OCI-LY7 (cell line): ENCODE results near the gene HOXB6. TPM values are rescaled to one million over a fixed set of nuclear protein-coding genes. Genes with fewer than 3 reads are reported as not detected.

Experiments used
- BruUV-seq: library from RNA; stranded (reverse); fragments of 400-500 nt; replicated peaks from 2 replicates; lab custom pipeline; 2021; lab: Mats Ljungman, UMichigan
- CTCF ChIA-PET: fragments of 300-600 bp; sonication (Branson Sonifier 250); formaldehyde crosslinking; loops from one replicate; lab custom pipeline; 2022; ENCODE audit warnings: antibody characterized with exemption; ENCODE audit not compliant: unreplicated experiment; lab: Charles Lee
- POLR2A ChIA-PET: fragments of 300-600 bp; sonication (Branson Sonifier 250); formaldehyde crosslinking; loops from one replicate; lab custom pipeline; 2022; ENCODE audit warnings: antibody characterized with exemption; lab: Charles Lee
- DNase-seq: peaks from one replicate; pipeline ENCODE4 v3.0.0-alpha.2; 2015; ENCODE audit warnings: low spot score
- H2AFZ ChIP-seq: fragments of 200-600 bp; sonication (generic), shearing (Covaris generic); 2 replicates; pipeline ENCODE4 v1.6.1; 2014; ENCODE audit warnings: mild to moderate bottlenecking, antibody characterized with exemption, low read length, moderate library complexity
- H3K27ac ChIP-seq: fragments of 200-600 bp; sonication (generic); 2 replicates; pipeline ENCODE4 v1.5.1; 2014; ENCODE audit warnings: mixed run types, low read depth, mild to moderate bottlenecking, moderate library complexity, low read length, inconsistent platforms; ENCODE audit not compliant: poor library complexity, severe bottlenecking
- H3K36me3 ChIP-seq: fragments of 200-600 bp; sonication (generic); 2 replicates; pipeline ENCODE4 v1.6.1; 2014; ENCODE audit warnings: mild to moderate bottlenecking, antibody characterized with exemption, low read length, moderate library complexity, mixed read lengths; ENCODE audit not compliant: insufficient read depth
- H3K4me1 ChIP-seq: fragments of 200-600 bp; sonication (generic); 2 replicates; pipeline ENCODE4 v1.5.1; 2014; ENCODE audit warnings: mild to moderate bottlenecking, low read length; ENCODE audit not compliant: insufficient read depth, poor library complexity, severe bottlenecking
- H3K4me2 ChIP-seq: fragments of 200-600 bp; sonication (generic); 2 replicates; pipeline ENCODE4 v1.6.1; 2014; ENCODE audit warnings: mild to moderate bottlenecking, low read length
- H3K4me3 ChIP-seq: fragments of 200-600 bp; sonication (generic); 2 replicates; pipeline ENCODE4 v1.5.1; 2014; ENCODE audit warnings: mild to moderate bottlenecking, low read depth, low read length; ENCODE audit not compliant: poor library complexity, severe bottlenecking
- H3K79me2 ChIP-seq: fragments of 200-600 bp; sonication (generic); 2 replicates; pipeline ENCODE4 v1.6.1; 2016; ENCODE audit warnings: low read depth, mild to moderate bottlenecking, low read length, moderate library complexity, mixed read lengths; ENCODE audit not compliant: insufficient read depth
- H3K9me2 ChIP-seq: fragments of 200-600 bp; sonication (generic); 2 replicates; pipeline ENCODE4 v1.6.1; 2016; ENCODE audit warnings: mild to moderate bottlenecking, low read length, mixed read lengths; ENCODE audit not compliant: insufficient read depth
- H3K9me3 ChIP-seq: fragments of 200-600 bp; sonication (generic); 2 replicates; pipeline ENCODE4 v1.6.1; 2014; ENCODE audit warnings: mild to moderate bottlenecking, mixed run types, low read length, mixed read lengths
- H4K20me1 ChIP-seq: fragments of 200-600 bp; sonication (generic); 2 replicates; pipeline ENCODE4 v1.6.1; 2014; ENCODE audit warnings: mild to moderate bottlenecking, antibody characterized with exemption, low read length, moderate library complexity, mixed read lengths; ENCODE audit not compliant: insufficient read depth
- EZH2phosphoT487 ChIP-seq: fragments of 200-600 bp; sonication (generic); IDR thresholded peaks from 2 replicates; pipeline ENCODE4 v1.6.1; 2018; ENCODE audit warnings: low read depth, borderline replicate concordance, mild to moderate bottlenecking, mixed run types, antibody characterized with exemption, low read length, moderate library complexity, mixed read lengths
- intact Hi-C: fragments of 100-400 bp; cut with micrococcal nuclease; formaldehyde crosslinking; loops from one replicate; pipeline ENCODE4 v1.10.0; 2022; ENCODE audit not compliant: unreplicated experiment
- total RNA-seq, 2 experiments: library from RNA; depleted of rRNA in 1 of 2; stranded (reverse); fragments of >200 nt in 1 of 2; shearing (Covaris generic) in 1 of 2; gene quantifications; 2 replicates each; pipeline ENCODE4 v1.2.3, GENCODE V29; 2014 to 2022
- TF ChIP-seq, protein P1 (sequence below): fragments of 200-600 bp; sonication (generic); conservative IDR thresholded peaks from 2 replicates; pipeline ENCODE4 v1.5.1; 2014; ENCODE audit warnings: mild to moderate bottlenecking, antibody characterized with exemption, low read length, moderate library complexity, mixed read lengths

HOXB6 gene
- total RNA-seq, 2 experiments from 2014 or later: not detected

DNA sequence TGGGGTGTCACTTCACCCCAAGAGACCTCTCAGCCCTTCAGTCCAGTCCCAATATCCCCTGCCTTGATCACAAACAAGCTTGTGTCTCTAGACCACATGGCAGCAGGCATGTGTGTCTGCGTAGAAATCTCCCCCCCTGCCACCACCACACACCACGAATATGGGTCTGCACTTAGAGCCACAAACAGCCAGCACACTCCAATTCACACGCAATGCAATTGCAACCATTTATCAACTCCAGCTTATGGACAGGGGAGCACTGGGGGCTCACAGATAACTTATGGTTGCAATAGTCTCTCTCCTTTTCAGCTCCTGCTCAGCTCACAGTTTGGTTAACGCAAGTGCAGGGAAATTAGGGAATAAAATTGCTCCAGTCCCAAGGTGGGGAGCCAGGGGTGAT lies 18.8 kb upstream of the HOXB6 start:
- H4K20me1 ChIP-seq: no peaks in the 10 kb centered on the region
- H3K27ac ChIP-seq: no peak overlapping the region
- no peaks in the 10 kb centered on the region for H3K79me2 ChIP-seq
- intact Hi-C loops: no loop called here
- ChIA-PET POLR2A (no interaction called here), CTCF (interaction anchor here (1.2 kb wide), 1 partner anchor 13 kb away, joined by 3 read pairs; no protein-coding TSS in a partner anchor)
- H3K4me2 ChIP-seq: no peak overlapping the region
- no peak overlapping the region for H3K4me3 ChIP-seq
- no peaks in the 10 kb centered on the region for H3K4me1 ChIP-seq
- no peaks in the 10 kb centered on the region for H3K36me3 ChIP-seq
- no peak for DNase-seq
- TF ChIP-seq, protein P1, sequence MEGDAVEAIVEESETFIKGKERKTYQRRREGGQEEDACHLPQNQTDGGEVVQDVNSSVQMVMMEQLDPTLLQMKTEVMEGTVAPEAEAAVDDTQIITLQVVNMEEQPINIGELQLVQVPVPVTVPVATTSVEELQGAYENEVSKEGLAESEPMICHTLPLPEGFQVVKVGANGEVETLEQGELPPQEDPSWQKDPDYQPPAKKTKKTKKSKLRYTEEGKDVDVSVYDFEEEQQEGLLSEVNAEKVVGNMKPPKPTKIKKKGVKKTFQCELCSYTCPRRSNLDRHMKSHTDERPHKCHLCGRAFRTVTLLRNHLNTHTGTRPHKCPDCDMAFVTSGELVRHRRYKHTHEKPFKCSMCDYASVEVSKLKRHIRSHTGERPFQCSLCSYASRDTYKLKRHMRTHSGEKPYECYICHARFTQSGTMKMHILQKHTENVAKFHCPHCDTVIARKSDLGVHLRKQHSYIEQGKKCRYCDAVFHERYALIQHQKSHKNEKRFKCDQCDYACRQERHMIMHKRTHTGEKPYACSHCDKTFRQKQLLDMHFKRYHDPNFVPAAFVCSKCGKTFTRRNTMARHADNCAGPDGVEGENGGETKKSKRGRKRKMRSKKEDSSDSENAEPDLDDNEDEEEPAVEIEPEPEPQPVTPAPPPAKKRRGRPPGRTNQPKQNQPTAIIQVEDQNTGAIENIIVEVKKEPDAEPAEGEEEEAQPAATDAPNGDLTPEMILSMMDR: no peak
- TF ChIP-seq EZH2phosphoT487: no peak
- no peaks in the 10 kb centered on the region for H3K9me3 ChIP-seq
- H3K9me2 ChIP-seq: no peaks in the 10 kb centered on the region
- no TSS peak for BruUV-seq
- H2AFZ ChIP-seq: no peak overlapping the region

GRCh38 chr17:48622857-48623256 lies 18.1 kb upstream of the HOXB6 start:
- no peaks in the 10 kb centered on the region for H4K20me1 ChIP-seq
- H3K36me3 ChIP-seq: no peaks in the 10 kb centered on the region
- H3K9me3 ChIP-seq: no peaks in the 10 kb centered on the region
- ChIA-PET POLR2A (no interaction called here), CTCF (interaction anchor here (1.2 kb wide), 1 partner anchor 14 kb away, joined by 3 read pairs; no protein-coding TSS in a partner anchor)
- H3K9me2 ChIP-seq: no peaks in the 10 kb centered on the region
- no peak overlapping the region for H3K4me3 ChIP-seq
- H3K4me1 ChIP-seq: no peaks in the 10 kb centered on the region
- intact Hi-C loops: no loop called here
- no peak overlapping the region for H3K4me2 ChIP-seq
- H2AFZ ChIP-seq: no peak overlapping the region
- DNase-seq: no peak
- H3K27ac ChIP-seq: no peak overlapping the region
- no TSS peak for BruUV-seq
- H3K79me2 ChIP-seq: no peaks in the 10 kb centered on the region
- TF ChIP-seq EZH2phosphoT487: no peak
- TF ChIP-seq, protein P1: no peak
